GM15510 (cell line): ENCODE measurements around the gene COL23A1.

ENCODE experiments used
- POLR2A ChIP-seq: IDR thresholded peaks from 3 replicates; pipeline ENCODE4 v1.6.1; 2011; ENCODE audit warnings: borderline replicate concordance; ENCODE audit not compliant: insufficient read length; ENCODE audit errors: extremely low read depth

COL23A1 gene

DNA sequence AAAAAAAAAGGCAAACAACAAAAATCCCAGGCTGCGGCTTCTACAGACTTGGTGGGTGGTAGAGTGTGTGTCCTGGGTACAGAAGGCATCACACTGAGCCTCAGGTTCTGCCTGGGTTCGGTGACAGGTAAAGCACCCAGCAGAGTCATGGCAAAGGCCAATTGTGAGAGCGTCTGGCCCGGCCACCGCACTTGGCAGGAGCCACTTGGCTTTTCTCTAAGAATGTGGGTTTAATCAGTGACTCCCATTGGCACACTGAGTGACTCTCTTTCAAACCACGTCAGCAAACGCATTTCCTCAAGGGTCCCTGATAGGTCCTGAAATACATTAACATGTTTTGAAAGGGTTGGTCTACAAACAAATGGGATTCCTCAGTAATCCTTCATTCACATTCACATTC, 17.0 kb downstream of the COL23A1 start:
- no peak for TF ChIP-seq POLR2A

DNA sequence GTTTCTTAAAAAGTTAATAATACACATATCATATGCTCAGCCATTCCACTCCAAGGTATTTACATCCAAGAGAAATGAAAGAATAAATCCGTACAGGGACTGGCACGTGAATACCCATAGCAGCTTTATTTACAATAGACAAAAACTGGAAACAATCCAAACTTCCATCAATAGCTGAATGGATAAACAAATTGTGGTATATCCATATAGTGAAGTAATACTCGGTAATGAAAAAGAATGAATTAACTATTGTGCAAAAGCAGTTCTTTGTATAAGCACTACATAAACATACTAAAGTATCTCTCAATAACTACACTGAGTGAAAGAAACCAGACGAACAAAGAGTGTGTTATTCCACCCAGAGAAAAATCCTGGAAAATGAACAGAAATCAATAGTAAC, 17.6 kb downstream of the COL23A1 start:
- TF ChIP-seq POLR2A, result no peak

DNA sequence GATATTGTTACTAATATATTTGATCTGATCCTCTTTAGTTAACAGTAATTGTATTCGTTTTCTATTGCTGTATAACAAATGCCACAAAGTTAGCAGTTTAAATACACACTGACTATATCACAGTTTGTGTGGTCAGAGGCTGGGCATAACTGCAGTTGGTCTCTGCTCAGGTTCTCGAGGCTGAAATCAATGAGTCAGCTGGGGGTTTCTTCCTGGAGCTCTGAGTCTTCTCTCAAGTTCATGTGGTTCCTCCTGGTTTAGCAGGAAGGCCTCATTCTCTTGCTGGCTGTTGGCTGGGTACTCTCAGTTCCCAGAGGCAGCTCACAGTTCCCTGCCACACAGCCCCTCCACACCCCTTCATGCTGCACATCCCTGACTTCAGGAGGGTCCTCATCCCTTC, 20.7 kb downstream of the COL23A1 start:
- no peak for TF ChIP-seq POLR2A

DNA sequence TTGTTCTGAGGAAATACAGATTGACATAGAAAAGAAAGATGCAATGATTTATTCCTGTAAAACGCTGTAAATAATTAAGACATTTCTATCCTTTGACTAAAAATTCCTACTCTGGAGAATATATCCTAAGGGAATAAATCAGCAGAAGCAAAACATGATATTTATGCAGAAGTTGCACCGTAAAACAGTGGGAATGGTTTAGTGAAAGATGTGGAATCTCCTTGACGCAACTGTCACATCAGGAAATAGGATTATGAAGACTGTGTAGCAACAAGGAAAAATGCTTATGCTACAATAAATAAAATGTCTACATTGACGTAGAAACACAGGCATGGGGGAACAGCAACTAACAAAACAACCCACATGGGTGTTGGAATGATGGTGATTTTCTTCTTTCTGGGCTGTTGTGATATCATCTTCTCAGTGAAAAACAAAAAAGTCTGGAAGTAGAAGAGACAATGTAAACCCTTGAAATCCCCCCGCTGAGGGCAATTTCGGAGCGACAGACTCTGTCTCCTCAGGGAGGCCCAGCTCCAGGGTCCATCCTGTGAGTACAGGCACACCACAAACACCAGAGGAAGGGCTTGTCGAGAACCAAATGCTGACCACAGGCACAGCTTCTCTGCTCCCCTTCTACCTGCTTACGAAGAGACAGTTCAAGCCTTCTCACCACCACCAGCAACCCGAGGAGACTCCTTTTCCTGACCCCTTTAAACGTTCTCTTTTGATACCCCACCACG, 25.2 kb downstream of the COL23A1 start:
- no peak for TF ChIP-seq POLR2A

DNA sequence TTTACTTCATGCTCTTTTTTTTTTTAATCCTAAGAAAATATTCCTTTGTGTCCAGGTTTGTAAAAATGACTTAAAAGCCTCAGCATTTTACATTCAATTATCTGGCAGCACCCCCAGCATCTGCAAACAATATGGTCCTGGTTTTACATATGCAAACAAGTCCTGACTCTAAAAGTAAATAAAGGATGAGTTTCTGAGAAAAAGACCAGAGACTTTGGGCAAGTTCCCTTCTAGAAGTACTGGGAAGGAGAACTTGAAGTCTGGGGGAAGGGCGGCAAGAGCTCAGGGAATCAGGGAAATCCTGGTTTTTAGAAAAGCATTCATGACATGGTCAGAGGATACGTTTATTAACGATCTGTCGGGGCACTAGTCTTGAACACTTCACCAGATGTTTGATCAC, 25.8 kb downstream of the COL23A1 start:
- no peak for TF ChIP-seq POLR2A

DNA sequence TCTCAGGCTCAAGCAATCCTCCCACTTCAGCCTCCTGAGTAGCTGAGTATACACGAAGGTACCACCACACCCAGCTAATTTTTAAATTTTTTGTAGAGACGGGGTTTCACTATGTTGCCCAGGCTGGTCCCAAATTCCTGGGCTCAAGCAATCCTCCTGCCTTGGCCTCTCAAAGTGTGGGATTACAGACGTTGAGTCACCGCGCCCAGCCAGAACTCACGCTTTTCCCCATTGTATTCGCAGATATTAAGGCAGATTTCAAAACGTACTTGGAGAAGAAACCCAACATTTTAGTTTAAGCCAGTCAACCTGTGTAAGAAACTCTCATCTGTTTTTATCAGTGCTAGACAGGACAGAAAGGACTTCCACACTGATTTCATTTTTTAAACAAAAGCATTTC, 26.6 kb downstream of the COL23A1 start:
- no peak for TF ChIP-seq POLR2A

DNA sequence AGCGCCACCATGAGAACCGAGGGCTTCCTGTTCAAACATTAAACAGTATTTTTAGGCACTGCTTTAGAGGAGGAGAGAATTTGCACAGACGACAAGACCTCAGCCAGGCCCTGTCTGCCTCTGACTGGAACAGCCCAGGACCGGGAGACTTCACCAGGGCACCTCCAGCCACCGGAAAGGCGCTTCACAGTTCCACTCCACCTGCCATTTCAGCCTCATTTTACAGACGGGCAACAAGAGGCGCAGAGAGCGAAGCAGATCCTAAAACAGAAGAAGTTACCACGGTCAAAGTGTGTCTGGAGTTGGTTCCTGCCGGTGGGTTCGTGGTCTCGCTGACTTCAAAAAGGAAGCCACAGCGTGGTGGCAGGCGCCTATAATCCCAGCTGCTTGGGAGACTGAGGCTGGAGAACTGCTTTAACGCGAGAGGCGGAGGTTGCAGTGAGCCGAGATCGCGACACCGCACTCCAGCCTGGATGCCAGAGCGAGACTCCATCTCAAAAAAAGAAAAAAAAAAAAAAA, 28.4 kb downstream of the COL23A1 start:
- TF ChIP-seq POLR2A, result no peak

DNA sequence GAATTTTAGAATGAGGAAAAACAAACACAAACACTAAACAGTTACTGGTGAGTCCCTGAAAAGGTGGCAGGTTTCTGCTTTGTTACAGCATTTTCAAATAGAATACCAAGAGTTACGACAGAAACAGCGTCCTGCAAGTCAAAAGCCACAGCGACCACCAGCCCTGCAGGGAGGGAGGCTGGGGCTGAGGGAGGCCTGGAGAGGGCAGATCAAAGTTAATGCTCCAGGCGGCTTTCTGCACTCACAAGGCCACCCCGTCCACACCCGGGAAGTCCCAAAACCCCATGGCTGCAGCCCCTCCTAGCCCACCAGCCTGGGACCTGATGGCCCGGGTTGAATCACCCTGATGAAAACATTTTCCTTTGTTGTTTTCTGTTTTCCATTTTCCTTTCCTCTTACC, 29.3 kb downstream of the COL23A1 start:
- no peak for TF ChIP-seq POLR2A

DNA sequence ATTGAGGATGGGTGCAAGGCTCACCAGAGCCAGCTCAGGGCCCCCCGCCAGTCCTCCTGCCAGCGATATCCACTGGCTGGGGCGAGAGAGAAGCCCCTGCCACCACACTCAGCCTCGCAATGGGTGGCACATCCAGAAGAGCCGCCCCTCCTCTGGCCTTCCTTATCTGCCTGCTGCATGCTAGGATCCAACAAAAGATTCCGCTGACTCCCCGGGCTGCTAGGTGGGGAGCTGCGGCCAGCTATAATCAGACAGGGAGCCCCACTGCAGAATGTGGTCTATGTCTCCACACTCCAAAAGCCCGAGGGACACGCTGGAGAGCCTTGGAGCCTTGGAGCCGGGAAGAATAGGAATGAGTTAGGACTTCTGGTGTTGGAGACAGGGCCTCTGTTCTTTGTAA, 32.8 kb downstream of the COL23A1 start:
- TF ChIP-seq POLR2A, result no peak

DNA sequence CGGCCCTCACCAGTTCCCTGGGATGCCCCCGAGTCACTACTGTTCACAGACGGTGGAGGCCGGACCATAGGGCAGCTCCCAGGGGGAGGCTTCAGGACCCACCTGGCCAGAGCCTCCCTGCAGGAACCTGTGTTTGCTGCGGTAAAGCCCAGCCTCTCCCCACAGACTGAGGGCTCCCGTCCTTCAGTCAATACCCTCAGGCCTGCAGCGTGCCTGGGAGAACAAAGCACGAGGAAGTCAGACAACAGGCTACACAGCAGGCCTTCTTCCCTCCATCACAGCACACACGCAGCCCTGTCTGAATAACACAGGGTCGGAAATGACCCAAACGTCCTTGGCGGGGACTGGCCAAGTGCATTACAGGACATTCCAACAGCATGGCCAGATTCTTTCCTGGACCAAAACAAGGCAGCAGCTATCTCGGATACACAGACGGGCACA, 34.4 kb downstream of the COL23A1 start:
- no peak for TF ChIP-seq POLR2A

DNA sequence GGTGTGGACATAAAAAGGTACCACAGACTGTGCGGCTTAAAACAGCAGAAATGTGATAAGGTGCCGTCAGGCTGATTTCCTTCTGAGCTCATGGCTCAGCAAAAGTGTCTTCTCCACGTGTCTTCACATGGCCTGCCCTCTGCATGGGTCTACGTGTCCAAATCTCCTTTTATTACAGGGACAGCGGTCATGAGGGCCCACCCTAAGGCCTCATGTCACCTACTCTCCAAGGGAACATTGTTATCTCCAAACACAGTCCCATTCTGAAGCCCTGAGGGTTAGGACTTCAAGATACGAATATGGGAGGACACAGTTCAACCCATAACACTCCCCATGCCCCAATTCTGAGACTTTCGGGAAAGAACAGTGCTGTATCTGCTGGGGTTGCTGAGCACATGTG, 35.2 kb downstream of the COL23A1 start:
- no peak for TF ChIP-seq POLR2A

DNA sequence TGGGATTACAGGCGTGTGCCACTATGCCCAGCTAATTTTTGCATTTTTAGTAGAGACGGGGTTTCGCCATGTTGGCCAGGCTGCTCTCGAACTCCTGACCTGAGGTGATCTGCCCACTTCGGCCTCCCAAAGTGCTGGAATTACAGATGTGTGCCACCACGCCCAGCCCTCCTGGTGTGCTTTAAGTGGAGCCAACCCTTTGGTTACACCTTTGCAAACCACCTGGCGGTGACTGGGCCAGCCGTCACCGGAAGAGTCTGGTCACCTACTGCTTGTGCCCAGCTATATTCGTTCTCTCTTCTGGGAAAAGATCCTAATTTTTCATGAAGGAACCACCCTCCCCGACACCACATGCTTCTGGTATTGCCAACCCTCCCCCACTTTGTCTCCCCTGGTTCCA, 35.9 kb downstream of the COL23A1 start:
- TF ChIP-seq POLR2A, result no peak

DNA sequence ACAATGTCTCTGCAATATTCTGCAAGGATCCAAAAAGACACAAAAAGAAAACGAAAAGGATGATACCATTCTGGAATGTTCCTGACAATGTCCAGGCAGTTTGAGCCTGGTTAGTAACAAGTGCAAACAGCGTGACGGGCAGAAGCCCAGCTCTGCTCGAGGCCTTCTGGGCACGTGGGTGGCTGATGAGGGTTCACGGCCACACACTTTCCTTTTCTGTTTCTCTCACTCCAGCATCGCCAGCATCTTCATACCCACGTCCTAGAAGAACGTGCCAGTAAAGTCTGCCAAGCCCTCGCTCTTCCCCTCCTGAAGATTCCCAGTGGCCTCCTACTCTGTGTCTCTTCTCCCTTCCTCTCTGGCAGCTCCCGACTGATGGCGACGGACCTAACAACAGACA, 36.7 kb downstream of the COL23A1 start:
- TF ChIP-seq POLR2A, result no peak

DNA sequence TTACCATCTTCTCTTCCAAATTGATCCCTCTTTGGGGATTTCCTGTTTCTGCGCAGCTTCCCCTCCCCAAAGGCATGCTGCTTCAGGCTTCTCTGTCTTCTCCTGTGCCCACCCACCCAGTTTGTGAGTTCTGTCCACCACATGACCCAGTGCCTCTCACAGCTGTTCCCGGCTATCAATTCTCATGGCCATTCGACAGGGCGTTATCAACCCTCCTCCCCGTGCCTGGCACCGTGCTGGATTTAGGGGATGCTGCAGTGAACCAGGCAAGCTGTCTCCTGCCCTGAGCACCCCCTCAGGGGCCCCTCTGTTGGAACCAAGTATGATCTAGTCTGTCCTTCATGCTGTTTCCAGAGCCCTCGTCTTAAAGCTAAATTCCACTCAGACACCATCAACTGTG, 38.7 kb downstream of the COL23A1 start:
- no peak for TF ChIP-seq POLR2A

DNA sequence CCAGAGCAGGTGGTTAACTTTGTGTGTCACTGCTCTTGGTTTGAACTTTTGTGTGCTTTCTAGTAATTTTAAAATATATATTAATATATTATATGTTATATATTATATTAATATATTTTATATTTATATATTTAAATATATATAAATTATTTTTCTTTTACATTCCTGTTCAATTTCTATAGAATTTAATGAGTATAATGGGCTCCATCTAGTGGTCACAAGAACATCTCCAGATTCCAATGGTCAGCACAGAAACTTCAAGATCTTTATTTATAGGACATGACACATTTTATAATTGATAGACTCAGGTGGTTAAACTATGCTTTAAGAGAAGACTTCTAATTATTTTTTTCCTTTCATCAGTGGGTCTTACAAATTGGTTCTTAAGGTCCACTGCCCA, 39.1 kb downstream of the COL23A1 start:
- no peak for TF ChIP-seq POLR2A

DNA sequence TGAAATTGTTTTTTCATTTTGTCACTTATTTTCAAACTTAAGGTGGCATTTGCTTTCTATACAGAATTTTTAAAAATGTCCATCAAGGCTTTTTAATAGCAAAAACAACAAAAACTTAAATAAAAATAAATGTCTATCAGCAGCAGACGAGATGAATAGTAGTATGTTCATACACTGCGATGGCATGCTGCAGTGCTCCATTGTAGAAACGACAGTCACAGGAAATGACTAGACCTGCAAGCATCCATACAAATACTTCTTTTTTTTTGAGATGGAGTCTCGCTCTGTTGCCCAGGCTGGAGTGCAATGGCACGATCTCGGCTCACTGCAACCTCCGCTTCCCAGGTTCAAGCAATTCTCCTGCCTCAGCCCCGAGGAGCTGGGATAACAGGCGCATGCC, 41.4 kb downstream of the COL23A1 start:
- no peak for TF ChIP-seq POLR2A

DNA sequence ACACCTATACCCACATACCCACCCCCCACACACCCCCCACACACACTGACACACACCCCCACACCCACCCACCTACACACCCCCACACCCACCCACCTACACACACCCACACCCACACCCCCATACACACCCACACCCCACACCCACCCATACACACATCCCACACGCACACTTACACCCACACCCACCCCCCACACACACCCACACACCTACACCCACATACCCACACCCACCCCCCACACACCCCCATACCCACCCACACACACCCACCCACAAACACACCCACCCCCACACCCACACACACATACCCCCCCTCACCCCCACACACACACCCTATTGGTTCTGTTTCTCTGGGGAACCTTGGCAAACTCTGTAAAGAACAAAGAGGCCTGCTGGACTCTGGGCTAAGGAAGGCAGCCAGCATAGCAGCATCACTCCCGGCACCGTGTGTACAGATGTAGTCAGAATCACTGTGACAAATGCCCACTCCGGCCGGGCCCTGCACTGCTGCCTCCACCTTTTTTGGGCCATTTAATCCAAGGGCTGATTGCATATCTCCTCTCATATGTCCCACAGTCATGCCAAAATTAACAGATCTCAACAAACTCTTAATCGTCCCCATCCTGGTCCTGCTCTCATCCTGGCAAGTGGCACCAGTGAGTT, 42.3 kb downstream of the COL23A1 start:
- TF ChIP-seq POLR2A, result no peak

DNA sequence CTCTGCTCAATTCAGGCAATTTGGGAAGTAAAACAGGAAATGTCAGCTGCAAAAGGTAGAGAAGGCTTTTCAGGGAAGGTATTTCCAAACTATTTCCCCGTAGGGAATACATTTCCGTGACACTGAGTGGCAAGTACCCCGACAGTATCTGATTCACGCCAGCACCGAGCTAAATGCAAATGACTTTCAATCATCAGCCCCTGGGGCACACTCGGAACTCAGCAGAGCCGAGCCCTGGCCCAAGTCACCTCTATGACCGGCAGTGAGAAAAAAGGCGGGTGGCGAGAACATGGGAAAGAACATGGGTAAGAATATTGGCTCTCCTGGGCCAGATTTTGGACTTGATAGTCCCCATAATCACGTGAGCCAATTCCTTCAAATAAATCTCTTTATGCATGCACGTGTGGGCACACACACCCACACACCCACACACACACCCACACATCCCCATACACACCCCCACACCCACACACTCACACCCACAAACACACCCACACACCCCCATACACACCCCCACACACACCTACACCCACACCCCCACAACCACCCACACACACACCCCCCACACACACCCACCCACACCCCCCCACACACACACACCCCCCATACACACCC, 43.0 kb downstream of the COL23A1 start:
- no peak for TF ChIP-seq POLR2A
